Iris pigment epithelial cell (primary cell): ENCODE data around the gene DDX20.

Experiments used
- DNase-seq: peaks from one replicate; pipeline ENCODE4 v3.0.0-alpha.2; 2011; ENCODE audit warnings: low read depth

DDX20 gene

GRCh38 chr1:111755331-111756123 lies at the start of gene DDX20:
Gene DDX20 (plus strand): TSS chr1:111755901. CDS start chr1:111755925, 24 bp downstream.
- peak; percentile 98 for DNase-seq

GRCh38 chr1:111706921-111707320 lies 48.8 kb upstream of the DDX20 start:
- DNase-seq, result peak; percentile 32

GRCh38 chr1:111707906-111708305 lies 47.8 kb upstream of the DDX20 start:
- DNase-seq, result peak; percentile 83

- DNase-seq, result no peak
Measured at GRCh38 chr1:111709986-111710385, 45.7 kb upstream of the DDX20 start.

GRCh38 chr1:111716333-111716732 lies 39.4 kb upstream of the DDX20 start:
- no peak for DNase-seq

GRCh38 chr1:111717450-111717849 lies 38.3 kb upstream of the DDX20 start:
- DNase-seq, result no peak

GRCh38 chr1:111719135-111719534 lies 36.6 kb upstream of the DDX20 start:
- DNase-seq, result no peak

GRCh38 chr1:111719674-111720132 lies 36.0 kb upstream of the DDX20 start:
- DNase-seq, result no peak

- no peak for DNase-seq
Measured at GRCh38 chr1:111720274-111720976, 35.3 kb upstream of the DDX20 start.

GRCh38 chr1:111720977-111721786 lies 34.5 kb upstream of the DDX20 start:
- DNase-seq, result no peak

GRCh38 chr1:111723091-111723806 lies 32.5 kb upstream of the DDX20 start:
- no peak for DNase-seq

- DNase-seq, result no peak
Measured at GRCh38 chr1:111723871-111724270, 31.8 kb upstream of the DDX20 start.

- DNase-seq, result no peak
Measured at GRCh38 chr1:111725192-111725591, 30.5 kb upstream of the DDX20 start.

GRCh38 chr1:111727056-111727455 lies 28.6 kb upstream of the DDX20 start:
- DNase-seq, result no peak

GRCh38 chr1:111729271-111729921 lies 26.3 kb upstream of the DDX20 start:
- no peak for DNase-seq

- DNase-seq, result no peak
Measured at GRCh38 chr1:111729946-111730681, 25.6 kb upstream of the DDX20 start.

GRCh38 chr1:111730706-111731105 lies 25.0 kb upstream of the DDX20 start:
- no peak for DNase-seq

GRCh38 chr1:111731956-111732355 lies 23.7 kb upstream of the DDX20 start:
- DNase-seq, result no peak

- DNase-seq, result no peak
Measured at GRCh38 chr1:111732718-111733117, 23.0 kb upstream of the DDX20 start.

GRCh38 chr1:111733183-111733991 lies 22.3 kb upstream of the DDX20 start:
- DNase-seq, result peak; percentile 76
